Measurements from ENCODE around the gene EPS15. TPM values are rescaled to one million over a fixed set of nuclear protein-coding genes. Genes with fewer than 3 reads are reported as not detected.
A peak's percentile ranks its signal among the peaks of the same experiment; 100 is the strongest.

EPS15 gene
- total and polyA plus RNA-seq, 11 donors: 19.9 to 80.6 (median 67.8) TPM

GRCh38 chr1:51499694-51500093, 19.4 kb downstream of the EPS15 start:
- WGBS, 4 donors: 95 to 99% (median 97%) methylated on average over 2 of the region's 2 CpGs
- no peaks in the 10 kb centered on the region for H3K27me3 ChIP-seq
- DNase-seq (no peak), ATAC-seq (no peak)
- H3K4me3 ChIP-seq: no peak overlapping the region
- peaks cover 0 to 42% (median 18%) of the 10 kb centered on the region in 12 donors for H3K4me1 ChIP-seq
- intact Hi-C loops (cut with DNase I): no loop called here
- no peak overlapping the region for H3K27ac ChIP-seq
- TF ChIP-seq POLR2A (IDR thresholded peaks at IDR 0.05) (no peak), CTCF (IDR thresholded peaks at IDR 0.05) (no peak)
- H3K9me3 ChIP-seq: no peaks in the 10 kb centered on the region
- peaks cover 0 to 28% (median 8%) of the 10 kb centered on the region in 9 donors for H3K36me3 ChIP-seq

GRCh38 chr1:51498924-51499323, 20.1 kb downstream of the EPS15 start:
- 85 to 90% (median 88%) methylated on average over 2 of the region's 2 CpGs for WGBS, 4 donors
- no peaks in the 10 kb centered on the region for H3K27me3 ChIP-seq
- no peak overlapping the region for H3K27ac ChIP-seq
- peaks cover 0 to 26% (median 5%) of the 10 kb centered on the region in 9 donors for H3K36me3 ChIP-seq
- DNase-seq: no peak
- no peak for ATAC-seq
- intact Hi-C loops (cut with DNase I): no loop called here
- H3K4me1 ChIP-seq: peaks cover 0 to 46% (median 25%) of the 10 kb centered on the region in 12 donors
- no peak overlapping the region for H3K4me3 ChIP-seq
- no peaks in the 10 kb centered on the region for H3K9me3 ChIP-seq
- no peak for TF ChIP-seq POLR2A (IDR thresholded peaks at IDR 0.05)
- TF ChIP-seq CTCF (IDR thresholded peaks at IDR 0.05): no peak

GRCh38 chr1:51497340-51497739, 21.7 kb downstream of the EPS15 start:
- H3K27ac ChIP-seq: no peak overlapping the region
- DNase-seq: no peak
- H3K27me3 ChIP-seq: no peaks in the 10 kb centered on the region
- WGBS, 4 donors: 84 to 92% (median 89%) methylated on average over 5 of the region's 5 CpGs
- peaks cover 0 to 17% (median 0%) of the 10 kb centered on the region in 9 donors for H3K36me3 ChIP-seq
- TF ChIP-seq POLR2A (IDR thresholded peaks at IDR 0.05): no peak
- no peak for TF ChIP-seq CTCF (IDR thresholded peaks at IDR 0.05)
- no peak overlapping the region for H3K4me3 ChIP-seq
- no peaks in the 10 kb centered on the region for H3K9me3 ChIP-seq
- no peak for ATAC-seq
- intact Hi-C loops (cut with DNase I): no loop called here
- peaks cover 0 to 53% (median 28%) of the 10 kb centered on the region in 12 donors for H3K4me1 ChIP-seq

GRCh38 chr1:51494138-51494830, 24.8 kb downstream of the EPS15 start:
- no peak overlapping the region for H3K4me3 ChIP-seq
- no peak for TF ChIP-seq CTCF (IDR thresholded peaks at IDR 0.05)
- no peak for TF ChIP-seq POLR2A (IDR thresholded peaks at IDR 0.05)
- DNase-seq: no peak
- no peaks in the 10 kb centered on the region for H3K9me3 ChIP-seq
- H3K27ac ChIP-seq: peak overlapping the region in 1 of 12 donors; percentile 55
- H3K36me3 ChIP-seq: peaks cover 0 to 3% (median 0%) of the 10 kb centered on the region in 9 donors
- peaks cover 0 to 63% (median 47%) of the 10 kb centered on the region in 12 donors for H3K4me1 ChIP-seq
- intact Hi-C loops (cut with DNase I): no loop called here
- peak in 2 of 4 donors; percentile 18 to 34 for ATAC-seq
- H3K27me3 ChIP-seq: no peaks in the 10 kb centered on the region
- WGBS, 4 donors: 63 to 76% (median 69%) methylated on average over 1 of the region's 1 CpG
